Lung (tissue), 16 donors: ENCODE results near the gene NDN. TPM values are rescaled to one million over a fixed set of nuclear protein-coding genes. Genes with fewer than 3 reads are reported as not detected.
"Not testable (repeated sequence)": the region's sequence is repeated elsewhere in the genome, so short reads cannot be mapped to it uniquely, and the experiment has no call there.

ENCODE experiments used
- ATAC-seq: fragments of 200-7000 bp; cut with Tn5 transposase; one replicate; pipeline ENCODE4 v1.9.1; 2020; ENCODE audit warnings: moderate number of reproducible peaks; ENCODE audit not compliant: insufficient read depth, low FRiP score
- DNase-seq, 3 donors: peaks; one replicate each; pipeline ENCODE4 v3.0.0-alpha.2; 2013 to 2017
- H3K27ac ChIP-seq, 2 donors: one replicate each; pipeline ENCODE4 v1.5.1; 2013; ENCODE audit warnings: mild to moderate bottlenecking in 2 of 2, moderate library complexity in 2 of 2, control low read depth in 1 of 2, inconsistent platforms in 1 of 2, low read depth in 1 of 2, low read length in 1 of 2
- H3K27me3 ChIP-seq, 3 donors: one replicate each; pipeline ENCODE4 v1.5.1; 2013; ENCODE audit warnings: low read length in 2 of 3; ENCODE audit not compliant: control insufficient read depth in 3 of 3, insufficient read depth in 3 of 3
- H3K36me3 ChIP-seq, 4 donors: one replicate each; pipeline ENCODE4 v1.5.1; 2013; ENCODE audit warnings: low read length in 4 of 4, mild to moderate bottlenecking in 1 of 4, moderate library complexity in 1 of 4; ENCODE audit not compliant: control insufficient read depth in 4 of 4, insufficient read depth in 4 of 4
- H3K4me1 ChIP-seq, 5 donors: one replicate each; pipeline ENCODE4 v1.5.1; 2013; ENCODE audit warnings: low read length in 5 of 5, mild to moderate bottlenecking in 2 of 5, moderate library complexity in 1 of 5; ENCODE audit not compliant: control insufficient read depth in 5 of 5, insufficient read depth in 5 of 5
- H3K4me3 ChIP-seq: one replicate; pipeline ENCODE4 v1.5.1; 2013; ENCODE audit warnings: mild to moderate bottlenecking, control low read depth, moderate library complexity
- H3K9ac ChIP-seq, 2 donors: one replicate each; pipeline ENCODE4 v1.5.1; 2013; ENCODE audit warnings: low read length in 2 of 2, control low read depth in 1 of 2; ENCODE audit not compliant: insufficient read depth in 1 of 2
- H3K9me3 ChIP-seq, 4 donors: one replicate each; pipeline ENCODE4 v1.5.1; 2013; ENCODE audit warnings: low read length in 3 of 4, mild to moderate bottlenecking in 1 of 4, moderate library complexity in 1 of 4; ENCODE audit not compliant: control insufficient read depth in 4 of 4, insufficient read depth in 3 of 4
- WGBS, 2 donors: extraction: QIAGEN DNeasy Blood & Tissue Kit; methylation state at CpG; one replicate each; pipeline ENCODE4 v1.1.7; 2013; 5-methylcytosine and 5-hydroxymethylcytosine counted together
- long read RNA-seq, 5 donors: transcript quantifications; one replicate each; lab custom pipeline, GENCODE V29; 2026
- polyA plus RNA-seq, 2 donors: library from polyadenylated mRNA; stranded (reverse); fragments of 200-250 nt; gene quantifications; one replicate each; pipeline ENCODE4 v1.2.1, GENCODE V29; 2013
- total RNA-seq, 2 donors: library from RNA; depleted of rRNA in 1 of 2; stranded (reverse); fragments of >200 nt in 1 of 2; gene quantifications; one replicate each; pipeline ENCODE4 v1.2.1, GENCODE V29; 2014 to 2021
- TF ChIP-seq, protein P1 (sequence below): IDR thresholded peaks from 2 replicates; pipeline ENCODE4 v1.5.1; 2012; ENCODE audit warnings: mild to moderate bottlenecking; ENCODE audit errors: control extremely low read depth, extremely low read depth
- donor health status: control.
- donor health status: control.
- donor health status: Bipolar disorder and iron deficiency.
- donor health status: healthy.
- donor health status: DM: yes; HTN: yes; CAD: no.

The NDN gene, protein sequence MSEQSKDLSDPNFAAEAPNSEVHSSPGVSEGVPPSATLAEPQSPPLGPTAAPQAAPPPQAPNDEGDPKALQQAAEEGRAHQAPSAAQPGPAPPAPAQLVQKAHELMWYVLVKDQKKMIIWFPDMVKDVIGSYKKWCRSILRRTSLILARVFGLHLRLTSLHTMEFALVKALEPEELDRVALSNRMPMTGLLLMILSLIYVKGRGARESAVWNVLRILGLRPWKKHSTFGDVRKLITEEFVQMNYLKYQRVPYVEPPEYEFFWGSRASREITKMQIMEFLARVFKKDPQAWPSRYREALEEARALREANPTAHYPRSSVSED
- total RNA-seq (100 to 1,000 TPM in 1 of 2 donors, 10 to 100 TPM in 1; 35.4 to 107 TPM), polyA plus RNA-seq (10 to 100 TPM; 24.5 to 31.1 TPM)
- long read RNA-seq, donor 1, transcript NDN-202 (1 exons, 1,627 nt) = major isoform, 224 of 224 reads
- long read RNA-seq, donor 1, partial matches to known transcripts = 0 of 224 reads
- long read RNA-seq, donor 1, other reads (novel, unspliced or antisense) = 0 of 224 reads
- long read RNA-seq, donor 2, transcript NDN-202 (1 exons, 1,627 nt) = major isoform, 100 of 100 reads
- long read RNA-seq, donor 2, partial matches to known transcripts = 0 of 100 reads
- long read RNA-seq, donor 2, other reads (novel, unspliced or antisense) = 0 of 100 reads
- long read RNA-seq, donor 3, transcript NDN-202 (1 exons, 1,627 nt) = major isoform, 120 of 121 reads
- long read RNA-seq, donor 3, partial matches to known transcripts = 0 of 121 reads
- long read RNA-seq, donor 3, other reads (novel, unspliced or antisense) = 0 of 121 reads
- long read RNA-seq, donor 4, transcript NDN-202 (1 exons, 1,627 nt) = major isoform, 140 of 141 reads
- long read RNA-seq, donor 4, partial matches to known transcripts = 0 of 141 reads
- long read RNA-seq, donor 4, other reads (novel, unspliced or antisense) = 0 of 141 reads
- long read RNA-seq, donor 5, transcript NDN-202 (1 exons, 1,627 nt) = major isoform, 251 of 252 reads
- long read RNA-seq, donor 5, partial matches to known transcripts = 0 of 252 reads
- long read RNA-seq, donor 5, other reads (novel, unspliced or antisense) = 0 of 252 reads

DNA sequence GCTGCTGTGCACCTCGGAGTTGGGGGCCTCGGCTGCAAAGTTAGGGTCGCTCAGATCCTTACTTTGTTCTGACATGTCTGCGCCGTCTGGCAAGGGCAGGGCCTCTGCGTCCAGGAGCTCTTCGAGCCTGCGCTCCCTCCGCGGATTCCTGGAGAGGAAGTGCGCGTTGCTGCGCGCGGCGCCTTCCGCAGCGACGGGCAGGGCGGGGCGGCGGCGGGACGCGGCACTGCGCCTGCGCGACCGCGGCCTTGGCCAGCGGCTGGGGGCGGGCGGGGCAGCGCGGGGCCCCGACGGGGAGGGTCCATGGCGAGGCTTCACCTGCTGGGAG lies at the start of gene NDN:
NDN (minus strand) TSS at position 163 of the 328 bp plus-strand sequence; CDS start at position 75, 88 bp downstream.
- no peaks in the 10 kb centered on the region for H3K36me3 ChIP-seq
- no peaks in the 10 kb centered on the region for H3K27me3 ChIP-seq
- peak within 1 kb of the TSS; percentile 24 for H3K4me3 ChIP-seq
- peaks cover 2 to 18% (median 6%) of the 10 kb centered on the region in 5 donors for H3K4me1 ChIP-seq
- peak within 1 kb of the TSS; percentile 37 to 40 for H3K9ac ChIP-seq
- peak within 1 kb of the TSS in 1 of 2 donors; percentile 56 for H3K27ac ChIP-seq
- DNase-seq = peak; percentile 70 to 81 (median 73)
- TF ChIP-seq, protein P1, sequence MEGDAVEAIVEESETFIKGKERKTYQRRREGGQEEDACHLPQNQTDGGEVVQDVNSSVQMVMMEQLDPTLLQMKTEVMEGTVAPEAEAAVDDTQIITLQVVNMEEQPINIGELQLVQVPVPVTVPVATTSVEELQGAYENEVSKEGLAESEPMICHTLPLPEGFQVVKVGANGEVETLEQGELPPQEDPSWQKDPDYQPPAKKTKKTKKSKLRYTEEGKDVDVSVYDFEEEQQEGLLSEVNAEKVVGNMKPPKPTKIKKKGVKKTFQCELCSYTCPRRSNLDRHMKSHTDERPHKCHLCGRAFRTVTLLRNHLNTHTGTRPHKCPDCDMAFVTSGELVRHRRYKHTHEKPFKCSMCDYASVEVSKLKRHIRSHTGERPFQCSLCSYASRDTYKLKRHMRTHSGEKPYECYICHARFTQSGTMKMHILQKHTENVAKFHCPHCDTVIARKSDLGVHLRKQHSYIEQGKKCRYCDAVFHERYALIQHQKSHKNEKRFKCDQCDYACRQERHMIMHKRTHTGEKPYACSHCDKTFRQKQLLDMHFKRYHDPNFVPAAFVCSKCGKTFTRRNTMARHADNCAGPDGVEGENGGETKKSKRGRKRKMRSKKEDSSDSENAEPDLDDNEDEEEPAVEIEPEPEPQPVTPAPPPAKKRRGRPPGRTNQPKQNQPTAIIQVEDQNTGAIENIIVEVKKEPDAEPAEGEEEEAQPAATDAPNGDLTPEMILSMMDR = no peak
- WGBS, 2 donors = 35 to 37% methylated on average over 37 to 38 of the region's 38 CpGs
- peaks cover 0 to 6% (median 2%) of the 10 kb centered on the region in 4 donors for H3K9me3 ChIP-seq
- peak; percentile 81 for ATAC-seq

DNA sequence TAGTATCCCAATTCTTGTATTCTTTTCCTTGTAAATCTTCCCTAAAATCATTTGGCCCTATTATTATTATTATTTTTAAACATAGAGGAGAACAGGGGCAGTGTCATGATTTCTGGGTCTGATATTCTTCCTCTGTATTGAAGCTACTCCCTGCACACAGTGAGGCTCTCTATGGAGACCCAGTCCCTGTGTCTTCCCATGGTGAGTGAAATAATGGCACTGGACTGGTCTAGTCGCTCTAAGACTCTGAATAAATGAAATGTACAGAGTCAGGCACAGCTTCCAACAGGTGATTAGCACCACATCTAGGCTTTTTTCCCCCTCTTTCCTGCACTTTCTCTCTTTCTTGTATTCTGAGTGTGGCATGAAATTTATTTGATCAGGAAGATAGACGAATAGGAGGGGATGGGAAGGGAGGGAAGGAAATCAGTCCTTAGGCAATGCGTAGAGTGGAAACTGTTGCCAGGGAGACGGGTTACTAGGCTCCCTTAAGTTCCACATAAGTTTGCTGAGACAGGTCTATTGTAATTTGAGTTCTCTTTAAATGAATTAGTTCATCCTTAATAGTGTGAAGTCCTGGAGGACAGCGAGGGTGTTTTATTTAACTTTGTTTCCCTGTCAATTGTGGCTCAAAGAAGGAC lies 49.0 kb upstream of the NDN start:
- Histone ChIP-seq H3K4me1 (no peaks in the 10 kb centered on the region), H3K9me3 (no peaks in the 10 kb centered on the region), H3K36me3 (no peaks in the 10 kb centered on the region), H3K27ac (no peak overlapping the region), H3K27me3 (no peaks in the 10 kb centered on the region), H3K4me3 (no peak overlapping the region), H3K9ac (no peak overlapping the region)
- TF ChIP-seq, protein P1 = no peak
- ATAC-seq = no peak
- 44 to 52% methylated on average over 5 of the region's 5 CpGs for WGBS, 2 donors
- DNase-seq = no peak

DNA sequence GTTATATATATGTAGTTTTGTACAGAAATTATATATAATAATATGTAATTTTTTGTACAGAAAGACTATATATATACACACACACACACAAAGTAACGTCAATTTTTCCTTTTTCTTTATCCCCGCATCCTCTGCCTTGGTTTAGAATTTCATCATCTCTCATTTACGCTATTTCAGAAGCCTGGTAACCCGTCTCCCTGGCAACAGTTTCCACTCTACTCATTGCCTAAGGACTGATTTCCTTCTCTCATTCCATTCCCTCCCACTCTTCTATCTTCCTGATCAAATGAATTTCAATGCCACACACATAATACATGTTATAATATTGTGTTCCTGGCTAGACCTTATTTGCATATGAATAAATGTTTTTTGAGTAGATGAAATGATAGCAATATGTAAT lies 47.8 kb upstream of the NDN start:
- Histone ChIP-seq H3K4me1 (no peaks in the 10 kb centered on the region), H3K9me3 (no peaks in the 10 kb centered on the region), H3K4me3 (no peak overlapping the region), H3K36me3 (no peaks in the 10 kb centered on the region), H3K9ac (no peak overlapping the region), H3K27me3 (no peaks in the 10 kb centered on the region), H3K27ac (no peak overlapping the region)
- DNase-seq = no peak
- TF ChIP-seq, protein P1 = no peak
- WGBS, 2 donors = 60 to 73% methylated on average over 4 of the region's 4 CpGs
- ATAC-seq = no peak

DNA sequence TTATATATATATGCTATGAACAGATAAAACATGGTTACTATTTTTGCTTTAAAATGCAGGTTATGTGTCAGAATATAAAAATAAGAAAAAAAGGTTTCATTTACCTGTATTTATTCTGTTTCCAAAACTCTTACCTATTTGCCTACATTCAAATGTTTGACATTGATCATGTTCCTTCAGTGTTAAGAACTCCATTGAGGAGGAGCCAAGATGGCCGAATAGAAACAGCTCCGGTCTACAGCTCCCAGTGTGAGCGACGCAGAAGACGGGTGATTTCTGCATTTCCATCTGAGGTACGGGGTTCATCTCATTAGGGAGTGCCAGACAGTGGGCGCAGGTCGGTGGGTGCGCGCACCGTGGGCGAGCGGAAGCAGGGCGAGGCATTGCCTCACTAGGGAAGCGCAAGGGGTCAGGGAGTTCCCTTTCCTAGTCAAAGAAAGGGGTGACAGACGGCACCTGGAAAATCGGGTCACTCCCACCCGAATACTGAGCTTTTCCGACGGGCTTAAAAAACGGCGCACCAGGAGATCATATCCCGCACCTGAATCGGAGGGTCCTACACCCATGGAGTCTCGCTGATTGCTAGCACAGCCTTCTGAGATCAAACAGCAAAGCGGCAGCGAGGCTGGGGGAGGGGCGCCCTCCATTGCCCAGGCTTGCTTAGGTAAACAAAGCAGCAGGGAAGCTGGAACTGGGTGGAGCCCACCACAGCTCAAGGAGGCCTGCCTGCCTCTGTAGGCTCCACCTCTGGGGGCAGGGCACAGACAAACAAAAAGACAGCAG lies 27.0 kb upstream of the NDN start:
- not testable (repeated sequence) for H3K36me3 ChIP-seq, H3K9me3 ChIP-seq, H3K27me3 ChIP-seq, H3K4me1 ChIP-seq, ATAC-seq, H3K4me3 ChIP-seq, H3K27ac ChIP-seq, DNase-seq, H3K9ac ChIP-seq
- WGBS, 2 donors = 83 to 88% methylated on average over 28 of the region's 28 CpGs
